Measurements from ENCODE around the gene BCL3.

GRCh38 chr19:44753932-44754749, 5.6 kb downstream of the BCL3 start:
- TF ChIP-seq CTCF (IDR thresholded peaks at IDR 0.05): no peak
- TF ChIP-seq EZH2phosphoT487 (IDR thresholded peaks at IDR 0.05): no peak
- TF ChIP-seq EZH2 (IDR thresholded peaks at IDR 0.05): peak; percentile 67
